GM21825 (cell line): ENCODE measurements around the gene ARHGEF10L.
"Not testable (repeated sequence)": the region's sequence is repeated elsewhere in the genome, so short reads cannot be mapped to it uniquely, and the experiment has no call there.

ENCODE experiments used
- ATAC-seq: cut with Tn5 transposase; IDR thresholded peaks from one replicate; pipeline ENCODE4 v1.9.1; 2021; ENCODE audit warnings: mild to moderate bottlenecking, moderate library complexity; ENCODE audit not compliant: unreplicated experiment

The ARHGEF10L gene

GRCh38 chr1:17728123-17728712 lies 188.7 kb downstream of the ARHGEF10L start:
- no peak for ATAC-seq

DNA sequence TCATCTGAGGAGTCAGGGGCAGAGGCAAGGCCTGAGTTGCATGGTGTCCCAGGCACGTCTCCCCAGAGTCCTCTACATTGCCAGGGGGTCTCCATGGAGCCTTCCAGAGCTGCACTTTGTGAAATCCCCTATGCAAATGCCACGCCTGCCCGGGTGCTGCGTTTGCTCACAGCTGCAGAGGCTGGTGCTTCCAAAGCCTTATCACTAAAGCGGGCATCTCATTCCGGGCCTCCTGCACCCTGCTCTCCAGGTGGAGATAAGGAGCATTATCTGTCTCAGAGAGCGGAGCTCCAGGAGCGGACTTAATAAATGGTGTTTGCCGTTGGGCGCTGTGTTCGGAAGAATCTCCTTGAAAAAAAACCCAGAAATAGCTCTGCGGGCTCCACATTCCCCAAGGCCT lies 189.8 kb downstream of the ARHGEF10L start:
- no peak for ATAC-seq

- ATAC-seq: no peak
Observed at GRCh38 chr1:17729909-17730308, 190.4 kb downstream of the ARHGEF10L start.

DNA sequence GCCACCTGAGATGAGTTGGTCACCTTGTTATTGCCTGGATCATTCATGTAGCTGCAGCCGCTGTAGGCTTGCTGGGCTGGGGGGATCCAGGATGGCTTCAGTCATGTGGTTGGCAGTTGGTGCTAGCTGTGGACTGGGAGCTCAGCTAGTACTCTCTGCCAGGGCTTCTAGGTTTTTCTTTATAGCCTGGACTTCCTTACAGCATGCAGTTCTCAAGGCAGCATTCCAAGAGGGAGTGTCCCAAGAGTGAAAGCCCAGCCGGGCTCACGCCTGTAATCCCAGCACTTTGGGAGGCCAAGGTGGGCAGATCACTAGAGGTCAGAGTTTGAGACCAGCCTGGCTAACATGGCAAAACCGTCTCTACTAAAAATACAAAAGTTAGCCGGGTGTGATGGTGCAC lies 192.0 kb downstream of the ARHGEF10L start:
- no peak for ATAC-seq

DNA sequence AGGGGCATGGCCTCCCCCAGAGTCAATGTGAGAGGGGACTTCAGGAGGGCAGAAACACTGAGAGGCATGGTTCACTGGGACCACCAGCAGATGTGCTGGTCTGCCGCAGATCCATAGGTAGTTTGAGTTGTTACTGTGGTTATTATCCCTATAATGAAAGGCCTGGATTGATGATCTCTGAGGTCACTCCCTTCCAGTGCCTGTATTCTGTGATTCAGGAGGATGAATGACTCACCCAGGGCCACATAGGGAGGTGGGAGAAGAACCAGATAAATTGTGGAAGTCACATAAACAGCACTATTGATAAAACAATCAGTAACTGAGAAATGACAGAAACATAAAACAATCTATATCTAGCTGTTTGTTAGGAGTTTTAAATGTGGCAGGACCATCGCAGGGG lies 193.0 kb downstream of the ARHGEF10L start:
- ATAC-seq: no peak

- ATAC-seq: no peak
Observed at GRCh38 chr1:17733661-17734060, 194.2 kb downstream of the ARHGEF10L start.

GRCh38 chr1:17734609-17735008 lies 195.1 kb downstream of the ARHGEF10L start:
- no peak for ATAC-seq

DNA sequence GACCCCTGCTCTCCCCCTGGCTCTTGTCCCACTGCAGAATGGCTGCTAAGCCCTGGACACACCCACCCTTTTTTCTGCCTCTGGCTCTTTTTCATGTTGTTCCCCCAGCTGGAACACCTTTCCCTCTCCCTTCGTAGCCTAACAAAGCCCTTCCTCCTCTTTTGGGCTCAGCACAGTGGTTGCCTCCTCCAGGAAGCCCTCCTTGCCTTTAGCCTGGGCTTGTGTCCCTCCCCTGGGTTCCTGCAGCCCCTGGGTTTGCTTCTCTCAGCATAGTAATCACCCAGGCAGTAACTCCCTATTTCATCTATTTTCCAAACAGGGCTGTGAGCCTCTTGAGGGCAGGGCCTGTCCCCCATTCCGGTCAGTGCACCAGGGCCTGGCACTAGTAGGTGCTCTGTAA lies 195.8 kb downstream of the ARHGEF10L start:
- ATAC-seq: no peak

DNA sequence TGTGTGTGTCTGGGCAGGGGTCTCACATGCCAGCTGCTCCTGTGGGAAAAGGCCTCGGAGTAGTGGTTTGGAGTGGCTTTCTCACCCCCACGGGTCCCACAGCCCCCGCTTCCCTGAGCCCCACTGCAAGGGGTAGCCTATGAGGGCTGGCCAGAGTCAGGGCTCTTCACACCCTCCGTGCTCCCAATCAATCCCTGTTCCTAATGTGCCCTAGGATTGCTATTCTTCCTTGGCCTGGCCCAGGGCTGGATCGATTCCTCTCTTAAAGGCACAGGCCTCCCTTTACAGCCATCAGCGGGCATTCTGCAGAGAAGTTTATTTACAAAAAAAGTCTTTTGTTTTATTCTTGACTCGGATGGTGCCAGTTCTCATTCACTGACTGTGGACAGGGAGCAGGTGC lies 196.3 kb downstream of the ARHGEF10L start:
- no peak for ATAC-seq

DNA sequence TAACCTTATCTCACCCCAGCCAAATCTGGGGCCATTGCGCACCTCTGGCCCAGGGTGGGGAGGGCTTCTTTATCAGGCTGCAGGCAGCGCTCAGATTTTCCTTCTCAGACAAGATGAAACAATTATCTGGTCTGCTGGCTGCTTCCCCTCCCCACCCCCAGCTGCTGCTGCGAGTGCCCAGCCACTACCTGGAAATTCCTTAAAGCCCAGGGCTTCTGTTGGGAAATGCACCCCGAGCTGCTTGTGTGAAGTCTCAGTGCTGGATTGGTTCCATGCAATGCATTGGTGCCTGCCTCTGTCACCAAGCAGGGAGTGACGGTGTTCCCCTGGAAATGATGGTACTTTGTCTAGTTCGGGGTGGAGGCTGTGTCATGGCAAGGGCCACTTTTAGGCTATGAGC lies 197.1 kb downstream of the ARHGEF10L start:
- no peak for ATAC-seq

GRCh38 chr1:17739050-17739449 lies 199.6 kb downstream of the ARHGEF10L start:
- ATAC-seq: no peak

DNA sequence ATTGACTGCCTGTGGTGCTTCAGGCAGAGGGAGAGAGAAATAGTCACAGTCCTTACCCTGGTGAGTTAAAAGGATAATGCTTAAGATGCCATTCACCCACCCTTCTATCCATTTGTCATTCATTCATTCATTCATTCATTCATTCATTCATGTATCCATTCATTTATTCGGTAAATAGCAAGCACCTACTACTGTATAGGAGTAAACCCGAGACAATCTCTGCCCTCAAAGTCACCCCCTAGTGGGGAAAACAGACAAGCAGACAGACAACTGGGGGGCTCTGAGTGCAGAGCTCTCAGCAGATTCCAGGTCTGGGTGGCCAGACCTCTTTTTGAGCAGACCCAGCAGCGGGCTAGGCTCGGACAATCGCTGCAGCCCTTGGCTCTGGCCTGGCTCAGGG lies 201.6 kb downstream of the ARHGEF10L start:
- no peak for ATAC-seq

DNA sequence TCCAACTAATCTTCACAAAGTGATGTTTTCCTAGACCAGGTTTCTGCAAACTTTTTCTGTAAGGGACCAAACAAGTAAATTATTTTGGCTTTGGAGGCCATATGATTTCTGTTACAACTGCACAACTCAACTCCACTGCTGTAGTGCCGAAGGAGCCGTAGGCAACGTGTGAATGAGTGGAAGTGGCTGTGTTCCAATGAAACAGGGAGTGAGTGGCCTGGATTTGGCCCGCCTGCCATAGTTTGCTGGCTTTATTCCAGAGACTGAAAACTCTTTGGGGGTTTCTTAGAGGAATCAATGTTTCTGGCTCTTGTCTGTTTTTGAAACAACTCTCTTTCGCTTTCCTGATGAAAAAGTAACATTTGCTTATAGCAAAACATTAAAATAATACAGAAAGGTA lies 203.1 kb downstream of the ARHGEF10L start:
- ATAC-seq: no peak

DNA sequence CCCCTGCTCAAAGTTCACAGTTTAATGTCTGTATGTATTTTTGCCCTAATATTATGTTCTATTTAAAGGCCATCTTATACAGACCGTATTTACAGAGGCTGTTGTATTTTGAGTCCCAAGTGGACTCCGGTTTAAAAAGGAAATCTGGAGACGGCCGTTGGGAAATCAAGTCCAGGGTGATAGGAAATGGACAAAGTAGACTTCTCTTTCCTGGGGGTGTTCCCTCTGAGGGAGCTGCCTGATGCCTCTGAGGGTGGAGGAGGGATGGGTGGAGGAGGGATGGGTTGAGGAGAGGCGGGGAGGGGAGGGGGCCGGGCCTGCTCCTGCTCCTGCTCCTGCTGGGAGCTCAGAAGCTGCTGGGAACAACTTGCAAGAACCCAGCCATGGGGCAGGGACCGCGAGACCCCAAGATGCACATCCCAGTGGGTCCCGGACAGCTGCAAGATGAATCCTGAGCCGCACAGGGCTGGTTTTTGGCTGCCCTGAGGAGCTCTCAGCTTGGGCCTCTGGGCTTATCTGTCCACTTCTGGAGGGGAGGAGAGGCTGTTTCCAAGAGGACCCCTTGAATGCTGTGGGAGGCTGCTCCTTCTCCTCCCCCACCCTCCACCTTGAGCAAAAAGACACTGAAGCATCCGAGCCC lies 203.6 kb downstream of the ARHGEF10L start:
- no peak for ATAC-seq

DNA sequence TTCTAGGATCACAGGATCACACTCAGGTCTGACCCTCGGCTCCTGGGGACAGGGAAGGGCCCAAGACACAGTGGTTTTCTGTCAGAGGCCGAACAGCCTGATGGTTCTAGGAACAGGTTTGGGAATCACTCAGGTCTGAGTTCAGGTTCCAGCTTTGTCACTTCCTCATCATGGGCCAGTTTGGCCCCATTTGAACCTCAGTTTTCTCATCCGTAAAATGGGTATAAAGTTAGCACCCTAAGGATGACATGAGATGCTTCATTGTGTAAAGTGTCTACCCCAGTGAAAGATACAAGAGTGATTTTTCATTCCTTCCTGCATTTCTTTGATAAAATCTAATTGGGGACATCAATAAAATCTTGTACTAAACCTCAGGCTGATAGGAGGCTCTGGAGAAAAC lies 204.4 kb downstream of the ARHGEF10L start:
- no peak for ATAC-seq

GRCh38 chr1:17744666-17745478 lies 205.4 kb downstream of the ARHGEF10L start:
- ATAC-seq: no peak

GRCh38 chr1:17745479-17745955 lies 206.0 kb downstream of the ARHGEF10L start:
- ATAC-seq: no peak

GRCh38 chr1:17746281-17746680 lies 206.8 kb downstream of the ARHGEF10L start:
- not testable (repeated sequence) for ATAC-seq

DNA sequence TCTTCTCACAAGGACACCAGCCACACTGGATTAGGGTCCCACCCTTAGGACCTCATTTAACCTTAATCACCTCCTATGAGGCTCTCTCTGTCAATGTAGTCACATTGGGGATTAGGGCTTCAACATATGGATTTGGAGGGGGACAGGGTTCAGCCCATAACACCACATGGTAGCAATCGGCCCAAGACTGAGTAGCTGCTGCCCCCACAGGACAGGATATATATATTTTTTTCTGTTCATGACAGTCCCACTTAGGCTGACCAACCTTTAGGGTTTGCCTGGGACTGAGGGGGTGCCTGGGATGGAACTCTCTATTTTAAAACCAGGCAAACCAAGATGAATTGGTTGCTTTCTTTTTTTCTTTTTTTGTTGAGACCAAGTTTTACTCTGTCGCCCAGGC lies 207.4 kb downstream of the ARHGEF10L start:
- no peak for ATAC-seq
